Esophagus muscularis mucosa (tissue), 4 donors: ENCODE results near the gene PHB1. TPM values are rescaled to one million over a fixed set of nuclear protein-coding genes. Genes with fewer than 3 reads are reported as not detected.

ENCODE experiments used
- DNase-seq: peaks from one replicate; pipeline ENCODE4 v3.0.0-alpha.2; 2017; ENCODE audit errors: extremely low spot score
- H3K27ac ChIP-seq, 4 donors: fragments of 200-600 bp; sonication (generic); replicated peaks in 1 of 4; 1 replicate in 3 of 4; 2 replicates in 1 of 4; pipeline ENCODE4 v1.5.1; 2016 to 2019; ENCODE audit warnings: mild to moderate bottlenecking in 1 of 4
- H3K27me3 ChIP-seq, 4 donors: fragments of 200-600 bp; sonication (generic); one replicate each; pipeline versions ENCODE4 v1.5.1 to v1.6.0; 2016 to 2019
- H3K36me3 ChIP-seq, 4 donors: fragments of 200-600 bp; sonication (generic); one replicate each; pipeline ENCODE4 v1.5.1; 2016 to 2019
- H3K4me1 ChIP-seq, 4 donors: fragments of 200-600 bp; sonication (generic); one replicate each; pipeline ENCODE4 v1.5.1; 2016 to 2019
- H3K4me3 ChIP-seq, 4 donors: fragments of 200-600 bp; sonication (generic); 1 replicate in 2 of 4; 2 replicates in 2 of 4; pipeline ENCODE4 v1.5.1; 2016 to 2019; ENCODE audit warnings: mild to moderate bottlenecking in 4 of 4, moderate library complexity in 1 of 4
- H3K9me3 ChIP-seq, 4 donors: fragments of 200-600 bp; sonication (generic); 1 replicate in 3 of 4; 2 replicates in 1 of 4; pipeline ENCODE4 v1.5.1; 2016 to 2019
- CTCF ChIP-seq, 3 experiments: fragments of 200-600 bp in 2 of 3; fragments of 450-650 bp in 1 of 3; sonication (generic) in 2 of 3; IDR thresholded peaks; one replicate each; pipeline ENCODE4 v1.5.1; 2017 to 2019; ENCODE audit warnings: antibody characterized with exemption in 3 of 3, mild to moderate bottlenecking in 2 of 3, moderate library complexity in 1 of 3
- EP300 ChIP-seq: sonication (generic); formaldehyde crosslinking; IDR thresholded peaks from one replicate; pipeline ENCODE4 v1.6.1; 2017; ENCODE audit warnings: antibody characterized with exemption
- POLR2A ChIP-seq: fragments of 450-650 bp; IDR thresholded peaks from one replicate; pipeline ENCODE4 v1.6.1; 2017; ENCODE audit warnings: antibody characterized with exemption, moderate library complexity, mild to moderate bottlenecking, low read depth
- POLR2AphosphoS5 ChIP-seq, 2 donors: sonication (generic); formaldehyde crosslinking; IDR thresholded peaks; one replicate each; pipeline ENCODE4 v1.6.1; 2017; ENCODE audit warnings: antibody characterized with exemption in 2 of 2
- WGBS: methylation state at CpG from one replicate; pipeline ENCODE4 v1.1.5; 2018; 5-methylcytosine and 5-hydroxymethylcytosine counted together
- intact Hi-C: fragments of 100-400 bp; cut with DNase I; formaldehyde crosslinking; loops from one replicate; pipeline ENCODE4 v1.15.1; 2023
- total RNA-seq, 4 donors: library from RNA; depleted of rRNA; stranded (reverse); fragments of >200 nt; gene quantifications; one replicate each; pipeline versions ENCODE4 v1.1.0 to v1.2.1, GENCODE V29; 2016

Gene PHB1
- total RNA-seq, 4 donors from 2014 or later, result 75.6 to 101 (median 95.6) TPM

- TF ChIP-seq EP300 (no peak), CTCF (IDR thresholded peaks at IDR 0.05) (no peak)
Observed at GRCh38 chr17:49438436-49439278, 24.0 kb upstream of the PHB1 start.

GRCh38 chr17:49437696-49438435, 23.2 kb upstream of the PHB1 start:
- no peak for DNase-seq
- WGBS, result 88% methylated on average over 7 of the region's 7 CpGs
- peaks cover 0 to 50% (median 12%) of the 10 kb centered on the region in 4 donors for H3K27me3 ChIP-seq

More at GRCh38 chr17:49438436-49439278, 24.0 kb upstream of the PHB1 start:
- Histone ChIP-seq H3K27me3 (peaks cover 0 to 57% (median 12%) of the 10 kb centered on the region in 4 donors), H3K36me3 (no peaks in the 10 kb centered on the region), H3K9me3 (no peaks in the 10 kb centered on the region), H3K4me3 (no peak overlapping the region), H3K27ac (no peak overlapping the region), H3K4me1 (peaks cover 0 to 10% (median 7%) of the 10 kb centered on the region in 4 donors)
- intact Hi-C loops, result no loop called here
- no peak for DNase-seq
- WGBS, result 29% methylated on average over 21 of the region's 30 CpGs

GRCh38 chr17:49436174-49436573, 21.5 kb upstream of the PHB1 start:
- Histone ChIP-seq H3K36me3 (no peaks in the 10 kb centered on the region), H3K4me3 (no peak overlapping the region), H3K9me3 (no peaks in the 10 kb centered on the region), H3K27ac (no peak overlapping the region), H3K4me1 (peaks cover 0 to 10% (median 7%) of the 10 kb centered on the region in 4 donors), H3K27me3 (peaks cover 0 to 33% (median 12%) of the 10 kb centered on the region in 4 donors)
- WGBS, result 75% methylated on average over 4 of the region's 4 CpGs
- intact Hi-C loops, result loop anchor here (2.0 kb wide), 1 partner anchor 121 kb away; no protein-coding TSS in a partner anchor
- DNase-seq, result no peak
- TF ChIP-seq EP300 (no peak), CTCF (IDR thresholded peaks at IDR 0.05) (no peak), POLR2AphosphoS5 (IDR thresholded peaks at IDR 0.05) (no peak), POLR2A (no peak)

More at GRCh38 chr17:49437696-49438435, 23.2 kb upstream of the PHB1 start:
- H3K36me3 ChIP-seq, result no peaks in the 10 kb centered on the region
- no peaks in the 10 kb centered on the region for H3K9me3 ChIP-seq
- H3K4me3 ChIP-seq, result no peak overlapping the region
- intact Hi-C loops, result loop anchor here (2.0 kb wide), 1 partner anchor 119 kb away; no protein-coding TSS in a partner anchor
- peaks cover 0 to 10% (median 7%) of the 10 kb centered on the region in 4 donors for H3K4me1 ChIP-seq
- H3K27ac ChIP-seq, result no peak overlapping the region
- TF ChIP-seq CTCF (IDR thresholded peaks at IDR 0.05) (no peak), POLR2AphosphoS5 (IDR thresholded peaks at IDR 0.05) (no peak), EP300 (no peak), POLR2A (no peak)

GRCh38 chr17:49435671-49436029, 21.0 kb upstream of the PHB1 start:
- Histone ChIP-seq H3K36me3 (no peaks in the 10 kb centered on the region), H3K9me3 (no peaks in the 10 kb centered on the region), H3K4me1 (peaks cover 0 to 10% (median 7%) of the 10 kb centered on the region in 4 donors), H3K27me3 (peaks cover 0 to 28% (median 12%) of the 10 kb centered on the region in 4 donors), H3K27ac (no peak overlapping the region), H3K4me3 (no peak overlapping the region)
- intact Hi-C loops, result loop anchor here (2.0 kb wide), 1 partner anchor 121 kb away; no protein-coding TSS in a partner anchor
- WGBS, result 60% methylated on average over 4 of the region's 4 CpGs
- no peak for DNase-seq
- TF ChIP-seq EP300 (no peak), POLR2A (no peak), POLR2AphosphoS5 (IDR thresholded peaks at IDR 0.05) (no peak)
